ENCODE measurements around the gene PEMT. TPM values are rescaled to one million over a fixed set of nuclear protein-coding genes. Genes with fewer than 3 reads are reported as not detected.
A peak's percentile ranks its signal among the peaks of the same experiment; 100 is the strongest.

Gene PEMT
- total RNA-seq, 1 donor from 2014 or later: 24.0 TPM

- peaks cover 4% of the 10 kb centered on the region for H3K9me3 Mint-ChIP-seq (ENCODE audit: unreplicated experiment)
- H3K4me1 Mint-ChIP-seq (ENCODE audit: low read depth, unreplicated experiment): peaks cover 10% of the 10 kb centered on the region
- TF ChIP-seq CTCF (IDR thresholded peaks at IDR 0.05; ENCODE audit: partially characterized antibody, unreplicated experiment): no peak
Measured at GRCh38 chr17:17537311-17538099, 54.0 kb downstream of the PEMT start.

GRCh38 chr17:17536702-17537101, 54.8 kb downstream of the PEMT start:
- no peak overlapping the region for H3K27ac Mint-ChIP-seq (ENCODE audit: unreplicated experiment)
- peaks cover 4% of the 10 kb centered on the region for H3K9me3 Mint-ChIP-seq (ENCODE audit: unreplicated experiment)
- H3K4me3 Mint-ChIP-seq (ENCODE audit: unreplicated experiment): no peak overlapping the region
- no peaks in the 10 kb centered on the region for H3K36me3 Mint-ChIP-seq (ENCODE audit: unreplicated experiment)
- peaks cover 10% of the 10 kb centered on the region for H3K4me1 Mint-ChIP-seq (ENCODE audit: low read depth, unreplicated experiment)
- no peak for DNase-seq
- H3K27me3 Mint-ChIP-seq (ENCODE audit: unreplicated experiment): peaks cover 13% of the 10 kb centered on the region
- no peak for TF ChIP-seq CTCF (IDR thresholded peaks at IDR 0.05; ENCODE audit: partially characterized antibody, unreplicated experiment)

More at GRCh38 chr17:17537311-17538099, 54.0 kb downstream of the PEMT start:
- H3K36me3 Mint-ChIP-seq (ENCODE audit: unreplicated experiment): no peaks in the 10 kb centered on the region
- H3K27me3 Mint-ChIP-seq (ENCODE audit: unreplicated experiment): peaks cover 13% of the 10 kb centered on the region
- H3K4me3 Mint-ChIP-seq (ENCODE audit: unreplicated experiment): no peak overlapping the region
- no peak overlapping the region for H3K27ac Mint-ChIP-seq (ENCODE audit: unreplicated experiment)
- no peak for DNase-seq

- Mint-ChIP-seq H3K4me1 (ENCODE audit: low read depth, unreplicated experiment) (peaks cover 9% of the 10 kb centered on the region), H3K9me3 (ENCODE audit: unreplicated experiment) (peaks cover 4% of the 10 kb centered on the region), H3K4me3 (ENCODE audit: unreplicated experiment) (no peak overlapping the region), H3K27me3 (ENCODE audit: unreplicated experiment) (peaks cover 11% of the 10 kb centered on the region), H3K36me3 (ENCODE audit: unreplicated experiment) (no peaks in the 10 kb centered on the region), H3K27ac (ENCODE audit: unreplicated experiment) (no peak overlapping the region)
- DNase-seq: no peak
- no peak for TF ChIP-seq CTCF (IDR thresholded peaks at IDR 0.05; ENCODE audit: partially characterized antibody, unreplicated experiment)
Measured at GRCh38 chr17:17535957-17536356, 55.6 kb downstream of the PEMT start.

GRCh38 chr17:17533901-17534441, 57.5 kb downstream of the PEMT start:
- TF ChIP-seq CTCF (IDR thresholded peaks at IDR 0.05; ENCODE audit: partially characterized antibody, unreplicated experiment): no peak
- Mint-ChIP-seq H3K4me1 (ENCODE audit: low read depth, unreplicated experiment) (peaks cover 13% of the 10 kb centered on the region), H3K4me3 (ENCODE audit: unreplicated experiment) (no peak overlapping the region), H3K36me3 (ENCODE audit: unreplicated experiment) (no peaks in the 10 kb centered on the region), H3K27ac (ENCODE audit: unreplicated experiment) (peak overlapping the region; percentile 52), H3K27me3 (ENCODE audit: unreplicated experiment) (peaks cover 5% of the 10 kb centered on the region), H3K9me3 (ENCODE audit: unreplicated experiment) (peaks cover 5% of the 10 kb centered on the region)
- DNase-seq: no peak

GRCh38 chr17:17532991-17533390, 58.5 kb downstream of the PEMT start:
- H3K9me3 Mint-ChIP-seq (ENCODE audit: unreplicated experiment): peaks cover 2% of the 10 kb centered on the region
- DNase-seq: no peak
- no peak overlapping the region for H3K27ac Mint-ChIP-seq (ENCODE audit: unreplicated experiment)
- no peak overlapping the region for H3K4me3 Mint-ChIP-seq (ENCODE audit: unreplicated experiment)
- TF ChIP-seq CTCF (IDR thresholded peaks at IDR 0.05; ENCODE audit: partially characterized antibody, unreplicated experiment): no peak
- H3K36me3 Mint-ChIP-seq (ENCODE audit: unreplicated experiment): no peaks in the 10 kb centered on the region
- H3K27me3 Mint-ChIP-seq (ENCODE audit: unreplicated experiment): peaks cover 5% of the 10 kb centered on the region
- peaks cover 14% of the 10 kb centered on the region for H3K4me1 Mint-ChIP-seq (ENCODE audit: low read depth, unreplicated experiment)

Measured in glutamatergic neuron (in vitro differentiated cells).